GM06990 (cell line): ENCODE data around the gene ARHGEF17.

Experiments used
- DNase-seq: peaks from one replicate; pipeline ENCODE4 v3.0.0-alpha.2; 2011; ENCODE audit not compliant: insufficient read length; ENCODE audit errors: extremely low read depth
- H3K27me3 ChIP-seq: replicated peaks from 2 replicates; pipeline ENCODE4 v1.6.0; 2011; ENCODE audit warnings: low read length; ENCODE audit not compliant: control insufficient read depth, insufficient read depth
- H3K36me3 ChIP-seq: 2 replicates; pipeline ENCODE4 v1.5.1; 2011; ENCODE audit warnings: low read length; ENCODE audit not compliant: control insufficient read depth, insufficient read depth
- H3K4me3 ChIP-seq: replicated peaks from 2 replicates; pipeline ENCODE4 v1.5.1; 2011; ENCODE audit warnings: low read depth, mild to moderate bottlenecking, control low read depth, low read length
- TF ChIP-seq, protein P1 (sequence below): IDR thresholded peaks from 2 replicates; pipeline ENCODE4 v1.5.1; 2011; ENCODE audit warnings: low read length, control low read depth, mild to moderate bottlenecking, inconsistent platforms; ENCODE audit not compliant: insufficient read depth, poor library complexity, severe bottlenecking

The ARHGEF17 gene

DNA sequence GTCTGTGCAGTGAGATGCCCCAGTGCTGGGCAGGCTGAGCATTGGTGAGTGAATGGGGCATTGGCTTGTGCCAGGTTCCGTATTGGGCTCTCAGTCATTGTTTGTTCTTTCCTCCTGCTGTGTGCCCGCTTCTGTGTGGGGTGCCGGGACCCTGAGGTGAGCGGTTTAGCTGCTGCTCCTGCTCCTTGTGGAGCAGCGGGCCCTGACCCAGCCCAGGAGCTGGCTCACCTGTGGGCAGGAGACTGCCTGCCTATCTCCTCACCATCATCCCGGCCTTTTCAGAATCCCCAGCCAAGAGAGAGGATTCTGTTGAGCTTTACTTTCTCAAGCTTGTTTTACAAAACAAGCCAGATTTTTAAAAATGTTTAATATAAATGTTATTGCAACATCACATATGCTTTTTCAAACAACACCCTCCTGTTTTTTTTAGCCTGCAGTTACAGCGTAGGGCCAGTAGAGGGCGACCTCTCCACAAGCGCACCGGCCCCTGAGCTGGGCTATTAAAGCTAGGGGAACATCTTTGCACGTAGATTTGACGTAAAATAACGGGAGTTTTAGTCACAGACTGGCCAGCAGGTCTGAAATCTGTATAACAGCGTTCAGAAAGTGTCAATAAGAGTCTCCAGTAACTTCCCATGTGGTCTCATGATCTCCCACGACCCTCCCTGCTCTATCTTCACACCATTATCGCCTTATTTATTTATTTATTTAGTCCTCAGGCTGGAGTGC lies 43.0 kb downstream of the ARHGEF17 start:
- TF ChIP-seq, protein P1, sequence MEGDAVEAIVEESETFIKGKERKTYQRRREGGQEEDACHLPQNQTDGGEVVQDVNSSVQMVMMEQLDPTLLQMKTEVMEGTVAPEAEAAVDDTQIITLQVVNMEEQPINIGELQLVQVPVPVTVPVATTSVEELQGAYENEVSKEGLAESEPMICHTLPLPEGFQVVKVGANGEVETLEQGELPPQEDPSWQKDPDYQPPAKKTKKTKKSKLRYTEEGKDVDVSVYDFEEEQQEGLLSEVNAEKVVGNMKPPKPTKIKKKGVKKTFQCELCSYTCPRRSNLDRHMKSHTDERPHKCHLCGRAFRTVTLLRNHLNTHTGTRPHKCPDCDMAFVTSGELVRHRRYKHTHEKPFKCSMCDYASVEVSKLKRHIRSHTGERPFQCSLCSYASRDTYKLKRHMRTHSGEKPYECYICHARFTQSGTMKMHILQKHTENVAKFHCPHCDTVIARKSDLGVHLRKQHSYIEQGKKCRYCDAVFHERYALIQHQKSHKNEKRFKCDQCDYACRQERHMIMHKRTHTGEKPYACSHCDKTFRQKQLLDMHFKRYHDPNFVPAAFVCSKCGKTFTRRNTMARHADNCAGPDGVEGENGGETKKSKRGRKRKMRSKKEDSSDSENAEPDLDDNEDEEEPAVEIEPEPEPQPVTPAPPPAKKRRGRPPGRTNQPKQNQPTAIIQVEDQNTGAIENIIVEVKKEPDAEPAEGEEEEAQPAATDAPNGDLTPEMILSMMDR: peak; percentile 100
- Histone ChIP-seq H3K27me3 (no peaks in the 10 kb centered on the region), H3K36me3 (no peaks in the 10 kb centered on the region), H3K4me3 (no peak overlapping the region)
- no peak for DNase-seq

DNA sequence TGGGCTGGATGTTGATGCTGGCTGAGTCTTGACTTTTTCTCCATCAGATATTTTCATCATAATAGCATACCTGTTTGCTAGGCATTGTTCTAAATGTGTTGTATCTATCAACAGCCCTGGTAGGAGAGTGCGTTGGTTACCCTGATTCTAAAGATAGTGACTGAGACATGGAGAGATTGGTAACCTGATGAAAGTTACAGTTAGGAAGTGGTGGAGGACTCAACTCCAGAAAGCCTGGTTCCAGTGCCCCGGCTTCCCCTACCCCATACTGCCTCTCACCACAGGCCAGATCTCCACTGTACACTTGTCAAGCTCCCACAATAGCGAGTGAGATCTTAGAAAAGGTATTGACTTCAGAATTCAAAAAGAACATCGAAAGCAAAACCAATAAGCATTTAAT lies 45.3 kb downstream of the ARHGEF17 start:
- Histone ChIP-seq H3K27me3 (no peaks in the 10 kb centered on the region), H3K4me3 (no peak overlapping the region), H3K36me3 (no peaks in the 10 kb centered on the region)
- DNase-seq: no peak
- TF ChIP-seq, protein P1: no peak

DNA sequence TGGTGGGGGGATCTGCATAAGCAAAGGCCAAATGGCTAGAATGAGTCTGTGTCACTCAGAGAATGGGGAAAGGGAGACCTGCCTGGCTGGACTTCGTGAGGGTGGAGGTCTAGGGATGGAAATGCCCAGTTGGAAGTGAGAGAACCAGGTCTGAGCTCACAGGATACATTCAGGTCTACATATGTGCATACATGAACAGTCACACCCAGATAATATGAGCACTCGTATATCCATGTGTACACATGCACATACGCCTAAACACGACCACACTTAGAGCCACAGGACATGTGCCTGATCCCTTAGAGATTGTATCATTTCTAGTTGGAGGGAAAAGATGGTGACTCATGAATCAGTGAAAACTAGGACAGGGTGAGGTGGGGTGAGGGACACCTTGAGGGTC lies 47.0 kb downstream of the ARHGEF17 start:
- H3K36me3 ChIP-seq: no peaks in the 10 kb centered on the region
- TF ChIP-seq, protein P1: no peak
- H3K27me3 ChIP-seq: no peaks in the 10 kb centered on the region
- H3K4me3 ChIP-seq: no peak overlapping the region
- no peak for DNase-seq

DNA sequence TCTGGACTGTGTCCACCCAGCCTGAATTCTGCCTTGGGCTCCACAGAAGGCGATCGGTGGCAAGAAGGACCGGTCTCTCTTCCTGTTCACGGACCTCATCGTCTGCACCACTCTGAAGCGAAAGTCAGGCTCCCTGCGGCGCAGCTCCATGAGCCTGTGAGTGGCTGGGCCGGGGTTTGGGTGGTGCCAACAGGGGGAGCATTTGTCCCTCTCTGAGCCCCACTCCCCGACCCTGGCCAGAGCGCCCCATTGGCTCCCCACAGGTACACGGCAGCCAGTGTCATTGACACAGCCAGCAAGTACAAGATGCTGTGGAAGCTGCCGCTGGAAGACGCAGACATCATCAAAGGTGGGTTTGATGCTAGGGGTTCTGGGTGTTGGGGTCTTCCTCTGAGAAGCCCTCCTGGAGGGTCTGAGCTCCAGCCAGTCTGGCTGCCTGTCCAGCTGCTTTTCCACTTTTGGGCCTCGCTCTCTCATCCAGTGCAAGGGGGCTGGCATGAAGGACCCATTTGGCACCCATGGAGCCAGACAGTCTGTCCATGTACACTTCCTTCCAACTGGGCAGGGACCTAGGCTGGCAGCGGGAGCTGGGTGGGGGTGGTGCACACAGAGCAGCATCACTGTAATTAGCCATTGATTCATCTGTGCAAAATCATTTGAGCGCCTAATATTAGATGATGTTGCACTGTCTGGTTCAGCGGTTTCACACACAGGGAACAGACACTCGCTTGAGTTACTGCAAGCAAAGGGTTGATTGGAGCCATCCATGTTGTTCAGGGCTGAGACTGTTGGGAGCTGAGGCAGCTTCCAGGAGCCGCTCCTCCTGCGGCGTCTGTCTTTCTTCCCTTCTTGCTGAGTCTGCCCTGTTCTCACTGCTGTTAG lies 49.1 kb downstream of the ARHGEF17 start:
- Histone ChIP-seq H3K27me3 (no peaks in the 10 kb centered on the region), H3K36me3 (no peaks in the 10 kb centered on the region), H3K4me3 (no peak overlapping the region)
- no peak for DNase-seq
- TF ChIP-seq, protein P1: no peak

DNA sequence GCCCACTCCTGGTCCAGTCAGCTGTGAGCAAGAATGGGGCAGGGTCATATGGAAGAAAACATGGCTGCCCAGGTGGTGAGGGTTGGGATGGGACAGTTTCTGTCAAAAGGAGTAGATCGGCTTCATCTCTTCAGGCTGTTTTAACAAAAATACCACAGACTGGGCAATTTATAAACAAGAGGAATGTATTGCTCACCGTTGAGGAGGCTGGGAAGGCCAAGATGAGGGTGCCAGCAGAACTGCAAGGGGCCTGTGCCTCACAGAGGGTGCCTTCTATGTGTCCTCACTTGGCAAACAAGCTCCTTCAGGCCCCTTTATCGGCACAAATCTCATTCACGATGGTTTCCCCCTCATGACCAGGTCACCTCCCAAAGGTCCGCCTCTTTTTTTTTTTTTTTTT lies 50.0 kb downstream of the ARHGEF17 start:
- H3K36me3 ChIP-seq: no peaks in the 10 kb centered on the region
- no peak overlapping the region for H3K4me3 ChIP-seq
- H3K27me3 ChIP-seq: no peaks in the 10 kb centered on the region
- TF ChIP-seq, protein P1: no peak
- no peak for DNase-seq
